HG03520 (cell line): ENCODE data around the gene IL1RAPL1.

ENCODE experiments used
- ATAC-seq: cut with Tn5 transposase; IDR thresholded peaks from one replicate; pipeline ENCODE4 v1.9.1; 2021; ENCODE audit warnings: mild to moderate bottlenecking, moderate library complexity; ENCODE audit not compliant: unreplicated experiment

Gene IL1RAPL1

GRCh38 chrX:29604381-29604780 is 1017.1 kb downstream of the IL1RAPL1 start:
- no peak for ATAC-seq

GRCh38 chrX:29617276-29617675 is 1030.0 kb downstream of the IL1RAPL1 start:
- no peak for ATAC-seq

DNA sequence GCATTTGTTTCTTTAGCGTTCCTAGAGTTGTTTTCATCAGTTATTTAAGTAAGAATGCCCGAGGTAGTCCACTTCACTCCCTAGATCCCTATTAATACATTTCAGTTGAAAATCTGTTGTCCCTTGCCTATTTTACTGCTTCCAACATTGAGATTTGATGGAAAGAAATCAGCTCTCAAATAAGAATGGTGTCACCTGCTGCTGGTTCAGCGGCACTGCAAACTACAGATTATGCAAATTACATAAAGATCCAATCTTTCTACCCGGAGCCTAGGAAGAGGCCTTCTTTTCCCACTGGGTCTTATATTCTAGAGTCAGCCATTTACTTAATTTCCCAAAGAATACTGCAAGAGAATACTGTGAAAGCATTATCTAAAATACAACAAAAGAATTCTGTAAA is 1030.5 kb downstream of the IL1RAPL1 start:
- ATAC-seq = no peak

- peak; percentile 85 for ATAC-seq
Measured at GRCh38 chrX:29627833-29628232, 1040.6 kb downstream of the IL1RAPL1 start.

DNA sequence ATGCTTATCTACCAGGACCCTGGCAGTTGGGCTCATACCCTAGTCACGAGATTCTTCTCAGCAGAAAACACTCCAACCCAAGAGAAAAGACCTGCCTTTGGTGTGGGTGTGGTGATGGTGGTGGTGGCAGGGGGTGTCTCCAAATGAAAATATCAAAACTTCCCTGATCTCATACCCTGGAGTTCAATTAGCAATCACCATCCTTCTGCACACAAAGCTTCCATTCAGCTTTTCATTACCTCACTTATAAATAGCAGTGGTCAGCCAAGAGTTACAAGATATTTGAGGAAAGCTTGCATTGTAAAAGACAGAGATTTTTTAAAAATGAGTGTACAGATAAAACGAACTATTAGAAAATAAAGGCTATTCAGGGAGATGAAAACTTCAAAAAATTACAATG is 1047.3 kb downstream of the IL1RAPL1 start:
- ATAC-seq = no peak

DNA sequence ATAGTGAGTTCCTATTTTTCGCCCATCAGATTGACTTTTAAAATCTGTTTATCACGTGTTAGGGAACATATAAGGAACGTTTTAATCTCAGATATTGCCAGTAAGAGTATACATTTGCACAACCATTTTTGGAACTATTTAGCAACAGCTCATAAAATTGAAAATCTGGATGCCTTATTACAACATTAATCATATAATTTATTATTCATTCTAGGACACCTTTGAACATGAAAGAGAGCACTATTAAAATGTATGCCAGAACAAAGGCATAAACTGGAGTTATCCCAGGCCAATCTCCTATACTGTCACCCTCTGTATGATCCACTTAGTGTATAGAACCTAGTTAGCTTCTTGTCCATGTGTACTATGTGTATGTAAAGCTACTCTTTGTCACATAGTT is 1049.1 kb downstream of the IL1RAPL1 start:
- ATAC-seq = no peak

- ATAC-seq = no peak
Measured at GRCh38 chrX:29640106-29640505, 1052.9 kb downstream of the IL1RAPL1 start.

- no peak for ATAC-seq
Measured at GRCh38 chrX:29641461-29641860, 1054.2 kb downstream of the IL1RAPL1 start.

DNA sequence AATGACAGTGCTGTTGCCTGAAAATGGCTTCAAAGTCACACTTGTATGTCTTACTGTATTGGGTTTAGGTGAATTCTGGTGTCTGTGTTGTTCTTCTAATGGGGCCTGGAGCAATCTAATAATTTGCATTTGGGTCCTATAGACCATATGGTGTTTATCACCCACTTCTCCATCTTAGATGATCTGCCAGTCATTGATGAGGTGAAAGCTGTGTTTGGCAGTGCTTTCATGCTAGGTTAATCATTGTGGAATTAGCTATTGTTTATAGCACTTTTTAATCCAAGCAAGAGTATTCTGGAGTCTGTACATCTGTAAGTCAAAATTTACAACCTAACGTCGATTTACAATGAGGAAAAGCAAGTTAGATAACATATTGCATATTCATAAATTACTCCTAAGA is 1055.9 kb downstream of the IL1RAPL1 start:
- no peak for ATAC-seq

DNA sequence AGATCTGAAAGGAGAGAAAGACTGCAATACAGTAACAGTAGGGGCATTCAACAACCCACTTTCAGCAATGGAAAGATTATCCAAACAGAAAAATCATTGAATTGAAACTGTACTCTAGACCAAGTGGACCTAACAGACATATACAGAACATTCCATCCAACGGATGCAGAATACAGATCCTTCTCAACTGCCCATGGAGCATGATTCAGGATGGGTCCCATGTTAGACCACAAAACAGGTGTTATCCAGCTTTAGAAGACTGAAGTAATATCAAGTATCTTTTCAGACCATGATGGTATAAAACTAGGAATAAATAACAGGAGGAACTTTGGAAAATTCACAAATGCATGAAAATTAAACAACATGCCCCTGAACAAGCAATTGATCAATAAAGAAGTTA is 1060.9 kb downstream of the IL1RAPL1 start:
- no peak for ATAC-seq

DNA sequence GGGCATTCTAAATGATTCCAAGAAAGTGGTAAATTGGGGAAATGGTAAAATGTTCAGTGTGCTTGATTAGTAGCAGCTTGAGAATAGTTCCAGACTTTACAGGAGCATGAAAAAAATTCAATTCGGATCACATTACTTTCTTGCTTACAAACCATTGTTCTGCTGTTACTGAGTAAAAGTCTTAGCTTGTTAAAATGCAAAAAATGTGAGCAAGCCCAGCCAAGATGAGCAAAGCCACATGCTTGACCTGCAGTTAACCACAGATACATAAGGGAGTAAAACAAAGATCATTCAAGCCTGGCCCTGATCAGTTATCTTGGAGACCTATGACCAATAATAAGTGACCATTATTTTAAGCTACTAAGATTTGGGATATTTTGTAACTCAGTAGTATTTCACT is 1065.2 kb downstream of the IL1RAPL1 start:
- no peak for ATAC-seq

DNA sequence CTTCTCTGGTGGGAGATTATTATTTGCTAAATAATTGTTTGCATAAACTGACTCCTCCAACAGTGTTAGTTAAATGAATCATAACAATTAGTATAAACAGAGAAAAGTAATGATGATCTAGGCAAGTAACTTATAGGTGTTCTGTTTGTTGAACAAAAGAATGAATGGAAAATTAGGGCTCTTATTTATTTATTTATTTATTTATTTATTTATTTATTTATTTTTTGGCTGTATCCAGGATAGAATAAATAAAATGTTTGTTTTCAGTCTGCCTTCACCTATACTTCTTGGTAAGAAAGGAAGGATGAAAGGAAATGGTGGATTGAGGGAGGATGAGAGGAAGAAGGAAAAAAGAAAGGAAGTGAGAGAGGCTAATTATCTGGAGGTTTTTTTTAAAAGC is 1066.5 kb downstream of the IL1RAPL1 start:
- ATAC-seq = no peak

- ATAC-seq = no peak
Measured at GRCh38 chrX:29659911-29660310, 1072.7 kb downstream of the IL1RAPL1 start.

GRCh38 chrX:29661290-29661689 is 1074.0 kb downstream of the IL1RAPL1 start:
- no peak for ATAC-seq

DNA sequence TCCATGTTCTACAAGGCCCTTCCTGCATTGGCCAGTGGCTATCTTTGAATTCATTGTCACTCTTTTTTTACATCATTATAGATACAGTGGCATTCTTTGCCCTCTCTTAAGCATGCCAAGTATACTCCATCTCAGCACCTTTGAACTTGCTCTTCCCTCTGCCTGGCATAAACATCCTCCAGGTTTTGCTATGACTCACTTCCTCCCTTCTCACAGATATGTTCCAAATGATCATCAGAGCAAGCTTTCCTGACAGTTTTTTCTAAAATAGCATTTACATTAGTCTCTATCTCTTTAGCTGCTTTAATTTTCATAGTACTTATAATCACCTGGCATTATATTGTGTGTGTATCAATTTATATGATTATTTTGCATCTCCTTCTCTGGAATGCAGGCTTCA is 1074.9 kb downstream of the IL1RAPL1 start:
- no peak for ATAC-seq

GRCh38 chrX:29662759-29663503 is 1075.7 kb downstream of the IL1RAPL1 start:
- ATAC-seq = peak; percentile 78

DNA sequence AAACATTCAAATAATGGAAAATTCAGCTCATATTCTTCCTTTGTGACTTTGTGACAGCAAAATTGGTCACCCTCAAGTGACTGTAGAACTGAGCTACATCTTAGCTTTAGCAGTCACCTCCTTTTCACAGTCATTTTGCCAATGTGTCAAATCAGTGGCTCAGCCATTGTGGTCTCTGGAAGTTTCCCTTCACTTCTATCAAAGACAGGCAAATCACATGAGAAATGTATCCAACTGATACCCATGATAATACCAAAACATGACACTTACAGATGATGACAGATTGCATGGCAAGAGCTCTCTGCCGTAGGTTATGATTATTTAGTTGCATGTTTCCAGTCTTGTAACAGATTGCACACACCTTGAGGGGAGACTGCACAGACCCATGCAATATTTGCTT is 1078.3 kb downstream of the IL1RAPL1 start:
- ATAC-seq = no peak

DNA sequence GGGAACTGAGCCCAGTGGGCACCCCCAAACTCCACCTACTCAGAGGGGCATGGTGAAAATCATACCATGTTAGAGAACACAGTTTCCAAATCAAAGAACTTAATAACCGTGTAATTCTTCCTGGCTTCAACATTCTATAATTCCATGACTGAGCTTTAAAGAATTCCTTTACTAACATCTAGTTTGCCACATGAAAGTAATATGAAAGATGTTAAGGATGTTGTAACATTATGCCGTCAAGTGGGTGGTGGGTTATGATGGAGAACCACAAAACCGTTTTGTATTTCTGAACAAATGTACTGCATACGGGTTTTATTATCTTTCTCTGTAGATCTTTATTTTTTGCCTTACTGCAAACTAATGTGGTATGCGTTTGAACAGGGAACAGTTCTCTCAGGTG is 1079.1 kb downstream of the IL1RAPL1 start:
- ATAC-seq = no peak

- ATAC-seq = no peak
Measured at GRCh38 chrX:29671421-29671820, 1084.2 kb downstream of the IL1RAPL1 start.

DNA sequence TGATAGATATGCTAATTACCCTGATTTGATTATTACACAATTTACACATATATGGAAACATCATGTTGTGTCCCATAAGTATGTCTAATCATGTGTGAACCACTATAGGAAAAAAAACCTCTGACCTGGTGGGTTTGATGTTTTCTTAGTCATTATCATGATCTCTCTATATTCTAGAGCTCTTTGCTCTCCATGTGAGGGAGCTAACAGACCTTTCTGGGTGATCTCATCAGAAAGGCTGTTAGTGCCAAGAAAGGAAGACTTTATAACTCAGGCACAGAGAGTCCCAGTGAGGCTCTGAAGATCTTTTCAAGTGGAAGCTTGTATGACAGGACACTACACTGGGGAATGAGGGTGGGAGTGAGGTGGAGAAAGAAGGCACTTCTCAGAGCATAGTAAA is 1100.4 kb downstream of the IL1RAPL1 start:
- ATAC-seq = no peak

GRCh38 chrX:29690061-29690460 is 1102.8 kb downstream of the IL1RAPL1 start:
- ATAC-seq = no peak

- no peak for ATAC-seq
Measured at GRCh38 chrX:29691044-29691443, 1103.8 kb downstream of the IL1RAPL1 start.

- ATAC-seq = no peak
Measured at GRCh38 chrX:29693912-29694311, 1106.7 kb downstream of the IL1RAPL1 start.
